Mammary epithelial cell (primary cell): Measurements from ENCODE around the gene IFT122.

Experiments used
- CTCF ChIP-seq, 2 donors: IDR thresholded peaks in 1 of 2; conservative IDR thresholded peaks in 1 of 2; 2 replicates each; pipeline ENCODE4 v1.5.1; 2011 to 2012; ENCODE audit warnings: inconsistent platforms in 2 of 2, low read length in 2 of 2, mild to moderate bottlenecking in 2 of 2, control low read depth in 1 of 2, low read depth in 1 of 2; ENCODE audit not compliant: insufficient read depth in 1 of 2; ENCODE audit errors: extremely low read depth in 1 of 2
- EZH2 ChIP-seq: IDR thresholded peaks from 2 replicates; pipeline ENCODE4 v1.6.1; 2012; ENCODE audit warnings: low read length, inconsistent platforms, borderline replicate concordance

- no peak for TF ChIP-seq CTCF (conservative IDR thresholded peaks at IDR 0.05 in 1 of 2, IDR thresholded peaks at IDR 0.05 in 1 of 2; ENCODE audit: extremely low read depth in 1 of 2, insufficient read depth in 1 of 2, low read depth in 1 of 2, low read length in 2 of 2)
- no peak for TF ChIP-seq EZH2
Measured at GRCh38 chr3:129462361-129462968, 22.4 kb downstream of the IFT122 start.
